ENCODE measurements around the gene PRXL2A. TPM values are rescaled to one million over a fixed set of nuclear protein-coding genes. Genes with fewer than 3 reads are reported as not detected.

The PRXL2A gene
- total RNA-seq, 4 donors from 2014 or later = 19.0 to 29.2 (median 22.5) TPM

DNA sequence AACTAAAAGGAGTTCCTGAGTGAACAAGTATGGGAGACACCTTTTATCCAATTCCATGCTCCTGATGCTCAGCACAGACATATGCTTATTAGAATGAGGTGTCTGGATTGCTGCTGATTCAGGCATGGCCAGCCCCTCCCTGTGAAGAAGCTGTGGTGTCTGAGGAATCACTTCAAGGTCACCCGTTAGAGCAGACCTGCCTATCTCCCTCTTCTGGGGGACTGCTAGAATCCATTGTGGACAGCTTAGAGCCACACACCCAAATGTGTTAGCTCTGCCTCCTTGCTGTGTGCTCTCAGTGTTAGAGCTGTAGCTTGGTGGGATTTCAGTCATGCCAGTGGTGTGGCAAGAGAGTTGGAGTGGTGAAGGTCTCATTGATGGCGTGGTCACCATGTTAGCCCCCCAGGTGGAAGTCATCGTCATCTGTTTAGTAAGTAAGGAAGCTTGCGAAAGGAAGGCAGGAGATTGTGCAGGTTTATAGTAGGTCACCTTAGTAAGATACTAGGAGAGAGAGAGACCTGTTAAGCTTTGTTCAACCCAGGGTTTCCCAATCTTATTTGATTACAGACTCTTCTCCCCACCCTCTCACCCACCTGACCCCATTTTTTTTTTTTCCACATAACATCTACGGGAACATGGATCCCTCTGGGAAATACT lies 12.8 kb downstream of the PRXL2A start:
- H3K27me3 ChIP-seq = no peaks in the 10 kb centered on the region
- H3K4me3 ChIP-seq = no peak overlapping the region
- H3K4me1 ChIP-seq = peaks cover 8 to 14% of the 10 kb centered on the region in 2 donors
- ATAC-seq (no peak), DNase-seq (no peak)
- no peak overlapping the region for H3K27ac ChIP-seq
- TF ChIP-seq POLR2A (IDR thresholded peaks at IDR 0.05) = no peak
- TF ChIP-seq, protein P1, sequence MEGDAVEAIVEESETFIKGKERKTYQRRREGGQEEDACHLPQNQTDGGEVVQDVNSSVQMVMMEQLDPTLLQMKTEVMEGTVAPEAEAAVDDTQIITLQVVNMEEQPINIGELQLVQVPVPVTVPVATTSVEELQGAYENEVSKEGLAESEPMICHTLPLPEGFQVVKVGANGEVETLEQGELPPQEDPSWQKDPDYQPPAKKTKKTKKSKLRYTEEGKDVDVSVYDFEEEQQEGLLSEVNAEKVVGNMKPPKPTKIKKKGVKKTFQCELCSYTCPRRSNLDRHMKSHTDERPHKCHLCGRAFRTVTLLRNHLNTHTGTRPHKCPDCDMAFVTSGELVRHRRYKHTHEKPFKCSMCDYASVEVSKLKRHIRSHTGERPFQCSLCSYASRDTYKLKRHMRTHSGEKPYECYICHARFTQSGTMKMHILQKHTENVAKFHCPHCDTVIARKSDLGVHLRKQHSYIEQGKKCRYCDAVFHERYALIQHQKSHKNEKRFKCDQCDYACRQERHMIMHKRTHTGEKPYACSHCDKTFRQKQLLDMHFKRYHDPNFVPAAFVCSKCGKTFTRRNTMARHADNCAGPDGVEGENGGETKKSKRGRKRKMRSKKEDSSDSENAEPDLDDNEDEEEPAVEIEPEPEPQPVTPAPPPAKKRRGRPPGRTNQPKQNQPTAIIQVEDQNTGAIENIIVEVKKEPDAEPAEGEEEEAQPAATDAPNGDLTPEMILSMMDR (IDR thresholded peaks at IDR 0.05 in 4 of 5, conservative IDR thresholded peaks at IDR 0.05 in 1 of 5) = no peak
- in situ Hi-C loops (cut with MboI; ENCODE audit: low sequenced_read_pairs in 4 of 4) = no loop called here
- peaks cover 0 to 13% of the 10 kb centered on the region in 2 donors for H3K36me3 ChIP-seq
- intact Hi-C loops (cut with DNase I; ENCODE audit: low total_unique reads) = no loop called here
- H3K9me3 ChIP-seq = no peaks in the 10 kb centered on the region

GRCh38 chr10:80421707-80422536 lies 13.6 kb downstream of the PRXL2A start:
- no peaks in the 10 kb centered on the region for H3K27me3 ChIP-seq

DNA sequence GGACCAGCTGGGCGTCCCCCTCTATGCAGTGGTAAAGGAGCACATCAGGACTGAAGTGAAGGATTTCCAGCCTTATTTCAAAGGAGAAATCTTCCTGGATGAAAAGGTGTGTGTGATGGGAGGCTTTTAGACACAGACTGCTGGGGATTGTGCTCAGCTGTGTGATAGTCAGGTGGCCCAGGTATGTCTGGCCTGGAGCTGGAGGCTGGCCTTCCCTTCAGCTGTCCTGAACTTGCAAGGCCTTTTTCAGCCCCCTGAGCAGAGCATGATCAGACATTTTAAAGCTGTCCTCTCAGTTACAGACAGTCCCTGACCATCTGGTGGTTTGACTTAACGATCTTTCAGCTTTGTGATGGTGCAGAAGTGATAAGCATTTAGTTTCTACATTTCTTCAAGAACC lies 17.6 kb downstream of the PRXL2A start:
- intact Hi-C loops (cut with DNase I; ENCODE audit: low total_unique reads) = no loop called here
- no peak for TF ChIP-seq POLR2A (IDR thresholded peaks at IDR 0.05)

More at GRCh38 chr10:80421707-80422536, 13.6 kb downstream of the PRXL2A start:
- Histone ChIP-seq H3K36me3 (peaks cover 0 to 19% of the 10 kb centered on the region in 2 donors), H3K4me1 (peaks cover under 1 to 7% of the 10 kb centered on the region in 2 donors), H3K4me3 (no peak overlapping the region), H3K9me3 (no peaks in the 10 kb centered on the region), H3K27ac (no peak overlapping the region)
- TF ChIP-seq, protein P1 (IDR thresholded peaks at IDR 0.05 in 4 of 5, conservative IDR thresholded peaks at IDR 0.05 in 1 of 5) = no peak
- TF ChIP-seq POLR2A (IDR thresholded peaks at IDR 0.05) = no peak
- DNase-seq (no peak), ATAC-seq (no peak)
- in situ Hi-C loops (cut with MboI; ENCODE audit: low sequenced_read_pairs in 4 of 4) = no loop called here
- intact Hi-C loops (cut with DNase I; ENCODE audit: low total_unique reads) = no loop called here

GRCh38 chr10:80427541-80427940 lies 19.2 kb downstream of the PRXL2A start:
- intact Hi-C loops (cut with DNase I; ENCODE audit: low total_unique reads) = no loop called here
- Histone ChIP-seq H3K9me3 (no peaks in the 10 kb centered on the region), H3K27ac (no peak overlapping the region), H3K4me3 (no peak overlapping the region), H3K36me3 (peaks cover 0 to 35% of the 10 kb centered on the region in 2 donors), H3K27me3 (no peaks in the 10 kb centered on the region), H3K4me1 (no peaks in the 10 kb centered on the region)
- in situ Hi-C loops (cut with MboI; ENCODE audit: low sequenced_read_pairs in 4 of 4) = no loop called here
- ATAC-seq = no peak
- TF ChIP-seq POLR2A (IDR thresholded peaks at IDR 0.05) = no peak
- TF ChIP-seq, protein P1 (IDR thresholded peaks at IDR 0.05 in 4 of 5, conservative IDR thresholded peaks at IDR 0.05 in 1 of 5) = no peak
- no peak for DNase-seq

More for the DNA sequence above, 17.6 kb downstream of the PRXL2A start:
- DNase-seq = no peak
- no peak overlapping the region for H3K4me3 ChIP-seq
- in situ Hi-C loops (cut with MboI; ENCODE audit: low sequenced_read_pairs in 4 of 4) = no loop called here
- H3K27me3 ChIP-seq = no peaks in the 10 kb centered on the region
- H3K4me1 ChIP-seq = peaks cover 0 to 7% of the 10 kb centered on the region in 2 donors
- ATAC-seq = no peak
- no peak overlapping the region for H3K27ac ChIP-seq
- H3K36me3 ChIP-seq = peaks cover 0 to 39% of the 10 kb centered on the region in 2 donors
- no peaks in the 10 kb centered on the region for H3K9me3 ChIP-seq

DNA sequence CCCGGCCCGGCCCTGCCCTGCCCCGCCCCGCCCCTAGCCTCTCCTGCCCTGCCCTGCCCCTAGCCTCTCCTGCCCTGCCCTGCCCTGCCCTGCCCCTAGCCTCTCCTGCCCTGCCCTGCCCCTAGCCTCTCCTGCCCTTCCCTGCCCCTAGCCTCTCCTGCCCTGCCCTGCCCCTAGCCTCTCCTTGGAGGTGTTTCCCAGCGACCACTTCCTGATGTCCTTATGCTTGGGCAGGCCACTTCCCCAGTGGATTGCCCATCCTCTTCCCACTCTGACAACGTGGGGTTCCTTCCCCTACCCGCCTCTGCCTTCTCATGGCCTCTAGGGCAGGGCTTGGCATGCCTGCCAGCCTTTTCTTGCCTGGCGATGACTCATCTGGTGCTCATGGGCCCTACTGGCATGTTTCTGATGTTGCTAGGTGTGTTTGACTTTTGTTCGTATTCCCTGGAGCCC lies 21.2 kb downstream of the PRXL2A start:
- TF ChIP-seq, protein P1 (IDR thresholded peaks at IDR 0.05 in 4 of 5, conservative IDR thresholded peaks at IDR 0.05 in 1 of 5) = no peak
- no peak for TF ChIP-seq POLR2A (IDR thresholded peaks at IDR 0.05)
- Histone ChIP-seq H3K4me1 (no peaks in the 10 kb centered on the region), H3K4me3 (no peak overlapping the region), H3K27ac (no peak overlapping the region), H3K9me3 (no peaks in the 10 kb centered on the region), H3K36me3 (peaks cover 0 to 32% of the 10 kb centered on the region in 2 donors), H3K27me3 (no peaks in the 10 kb centered on the region)
- in situ Hi-C loops (cut with MboI; ENCODE audit: low sequenced_read_pairs in 4 of 4) = no loop called here
- intact Hi-C loops (cut with DNase I; ENCODE audit: low total_unique reads) = no loop called here
- no peak for DNase-seq
- no peak for ATAC-seq
